GM12878 (cell line): ENCODE data around the gene CPEB1. TPM values are rescaled to one million over a fixed set of nuclear protein-coding genes. Genes with fewer than 3 reads are reported as not detected.

ENCODE experiments used
- ATAC-seq: fragments of 200-7000 bp; cut with Tn5 transposase; 3 replicates; pipeline ENCODE4 v1.9.1; 2020; ENCODE audit warnings: mild to moderate bottlenecking, moderate library complexity
- BruUV-seq: library from RNA; stranded (reverse); fragments of 400-500 nt; replicated peaks from 2 replicates; lab custom pipeline; 2021; lab: Mats Ljungman, UMichigan
- CTCF ChIA-PET: fragments of 300-600 bp; sonication (Branson Sonifier 250); formaldehyde crosslinking; extraction: SDS; loops from one replicate; lab custom pipeline; 2021; ENCODE audit warnings: inconsistent platforms; lab: Yijun Ruan, JAX
- POLR2A ChIA-PET: fragments of 350-600 bp; formaldehyde crosslinking; extraction: SDS; loops from one replicate; lab custom pipeline; 2021; ENCODE audit warnings: inconsistent platforms; lab: Charles Lee
- RAD21 ChIA-PET: fragments of 300-600 bp; sonication (Branson Sonifier 250); formaldehyde crosslinking; loops from one replicate; lab custom pipeline; 2023; ENCODE audit warnings: antibody characterized with exemption; ENCODE audit not compliant: unreplicated experiment; lab: Charles Lee
- SMC1A ChIA-PET: fragments of 300-600 bp; sonication (Branson Sonifier 250); formaldehyde crosslinking; loops from one replicate; lab custom pipeline; 2023; ENCODE audit not compliant: unreplicated experiment, uncharacterized antibody; lab: Charles Lee
- DNase-seq: peaks from one replicate; pipeline ENCODE4 v3.0.0-alpha.2; 2011; ENCODE audit warnings: low read depth, low spot score
- FAIRE-seq: peaks from 3 replicates; lab custom pipeline; 2011; peaks lifted over from hg19 to GRCh38; lab: Jason Lieb, UNC
- H2AFZ ChIP-seq: 2 replicates; pipeline ENCODE4 v1.6.0; 2011; ENCODE audit warnings: low read depth, low read length, control low read depth; ENCODE audit not compliant: control insufficient read depth
- H3K27ac ChIP-seq: 2 replicates; pipeline ENCODE4 v1.5.1; 2011; ENCODE audit warnings: control low read depth; ENCODE audit not compliant: control insufficient read depth, insufficient read depth
- H3K27me3 ChIP-seq, 2 experiments: replicated peaks in 1 of 2; 2 replicates each; pipeline versions ENCODE4 v1.6.0 to v1.6.1; 2011; ENCODE audit warnings: low read length in 1 of 2; ENCODE audit not compliant: control insufficient read depth in 2 of 2, insufficient read depth in 2 of 2
- H3K36me3 ChIP-seq, 2 experiments: 2 replicates each; pipeline ENCODE4 v1.5.1; 2011; ENCODE audit warnings: low read length in 1 of 2; ENCODE audit not compliant: control insufficient read depth in 2 of 2, insufficient read depth in 2 of 2
- H3K4me1 ChIP-seq: 2 replicates; pipeline ENCODE4 v1.6.1; 2011; ENCODE audit warnings: mild to moderate bottlenecking, low read length, moderate library complexity, mixed read lengths; ENCODE audit not compliant: control insufficient read depth, insufficient read depth
- H3K4me2 ChIP-seq: 2 replicates; pipeline ENCODE4 v1.6.0; 2011; ENCODE audit warnings: control low read depth; ENCODE audit not compliant: control insufficient read depth, insufficient read depth
- H3K4me3 ChIP-seq: fragments of 200-600 bp; sonication (generic); 2 replicates; pipeline ENCODE4 v1.5.1; 2016
- H3K79me2 ChIP-seq: 2 replicates; pipeline ENCODE4 v1.6.0; 2011; ENCODE audit warnings: low read length; ENCODE audit not compliant: control insufficient read depth, insufficient read depth
- H3K9ac ChIP-seq: 2 replicates; pipeline ENCODE4 v1.8.0; 2011; ENCODE audit warnings: low read length, control low read depth, mixed read lengths; ENCODE audit not compliant: control insufficient read depth, insufficient read depth
- H3K9me3 ChIP-seq: replicated peaks from 3 replicates; pipeline ENCODE4 v1.5.1; 2011; ENCODE audit warnings: mild to moderate bottlenecking, low read length; ENCODE audit not compliant: control insufficient read depth, insufficient read depth
- H4K20me1 ChIP-seq: 2 replicates; pipeline ENCODE4 v1.6.0; 2011; ENCODE audit not compliant: control insufficient read depth, insufficient read depth
- ASH2L ChIP-seq: fragments of 300-600, 200-600 bp; sonication (generic); IDR thresholded peaks from 2 replicates; pipeline ENCODE4 v1.6.1; 2017; ENCODE audit warnings: low read depth, mild to moderate bottlenecking, borderline replicate concordance
- CREM ChIP-seq: IDR thresholded peaks from 2 replicates; pipeline ENCODE4 v1.6.1; 2014; ENCODE audit warnings: antibody characterized with exemption, low read depth
- E4F1 ChIP-seq: fragments of 450-650 bp; IDR thresholded peaks from 2 replicates; pipeline ENCODE4 v1.6.1; 2018; ENCODE audit warnings: borderline replicate concordance, mild to moderate bottlenecking; ENCODE audit not compliant: partially characterized antibody
- WGBS: methylation state at CpG from one replicate; pipeline ENCODE4 v1.1.6; 2016; ENCODE audit warnings: low lambda C conversion rate; ENCODE audit not compliant: insufficient replicate concordance, insufficient coverage; ENCODE audit errors: missing lambda C conversion rate; 5-methylcytosine and 5-hydroxymethylcytosine counted together
- in situ Hi-C: fragments of 300-500 bp; cut with MboI; formaldehyde crosslinking; loops from 9 replicates; pipeline ENCODE4 v1.14.3; 2018; ENCODE audit warnings: mixed read lengths
- intact Hi-C: fragments of 100-400 bp; cut with micrococcal nuclease; formaldehyde crosslinking; loops from one replicate; pipeline ENCODE4 v1.14.2; 2022; ENCODE audit not compliant: unreplicated experiment
- polyA plus RNA-seq, 11 experiments: library from polyadenylated mRNA; depleted of rRNA in 4 of 11; unstranded in 6 of 11; stranded (reverse) in 5 of 11; fragments of >200 nt; fragmentation: Nextera tagmentation in 4 of 11; fragmentation: Illumina TruSeq in 1 of 11; extraction: Ambion mirVana in 4 of 11; extraction: Trizol in 1 of 11; gene quantifications; 1 replicate in 1 of 11; 2 replicates in 10 of 11; pipeline versions ENCODE4 v1.2.1 to v1.2.3, GENCODE V29; 2011 to 2016; ENCODE audit warnings: inconsistent platforms in 2 of 11, missing spikeins in 2 of 11, low read depth in 1 of 11
- total RNA-seq, 4 experiments: library from RNA; depleted of rRNA in 3 of 4; stranded (reverse); fragments of >200 nt in 3 of 4; fragmentation: Illumina TruSeq in 1 of 4; extraction: Trizol in 1 of 4; gene quantifications; 2 replicates each; pipeline versions ENCODE4 v1.2.1 to v1.2.3, GENCODE V29; 2013 to 2021

The CPEB1 gene
- total and polyA plus RNA-seq, 10 of the 15 experiments (the other 5 are each of a cell fraction or from before 2014, with no cell fraction given) = 0.05 to 1.1 (median 0.46) TPM

DNA sequence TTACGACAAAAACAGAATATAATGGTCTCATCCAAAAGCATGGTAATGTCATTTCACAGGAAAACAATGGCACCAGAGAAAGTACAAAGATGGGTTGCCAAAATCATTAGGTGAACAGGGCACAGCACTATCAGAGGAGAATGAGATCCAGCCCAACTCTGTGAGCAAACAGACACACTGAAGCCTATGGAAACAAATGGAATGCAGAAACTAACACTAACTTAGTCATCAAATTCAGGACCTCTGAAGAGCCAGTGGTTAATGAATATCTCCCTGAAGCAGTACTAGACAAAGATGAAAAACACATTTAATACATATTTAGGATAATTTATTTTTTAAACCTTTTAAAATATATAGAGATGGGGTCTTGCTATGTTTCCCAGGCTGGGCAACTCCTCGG is 92.3 kb downstream of the CPEB1 start:
- no peak for FAIRE-seq

More for the DNA sequence above, 92.3 kb downstream of the CPEB1 start:
- H3K4me1 ChIP-seq = peaks cover 18% of the 10 kb centered on the region
- H3K9ac ChIP-seq = no peak overlapping the region
- in situ Hi-C loops (no loop called here), intact Hi-C loops (no loop called here)
- H4K20me1 ChIP-seq = no peaks in the 10 kb centered on the region
- no peak for DNase-seq
- SMC1A ChIA-PET = no interaction called here
- no peak overlapping the region for H3K27ac ChIP-seq
- H2AFZ ChIP-seq = no peak overlapping the region
- no peak for TF ChIP-seq CREM
- TF ChIP-seq E4F1 = no peak
- TF ChIP-seq ASH2L = no peak
- H3K27me3 ChIP-seq = peaks cover 0 to 1% of the 10 kb centered on the region in 2 experiments; a peak in 1 of 4 replicates
- no peaks in the 10 kb centered on the region; a peak in 1 of 4 replicates for H3K36me3 ChIP-seq
- no peak for ATAC-seq
- CTCF ChIA-PET = interaction anchor here (0.5 kb wide), 1 partner anchor 16 kb away, joined by 3 read pairs; no protein-coding TSS in a partner anchor
- no peaks in the 10 kb centered on the region for H3K9me3 ChIP-seq
- POLR2A ChIA-PET = no interaction called here
- H3K4me2 ChIP-seq = no peak overlapping the region
- no peak overlapping the region for H3K4me3 ChIP-seq
- WGBS = 100% methylated on average over 2 of the region's 2 CpGs
- no peaks in the 10 kb centered on the region for H3K79me2 ChIP-seq
- RAD21 ChIA-PET = no interaction called here
- no TSS peak for BruUV-seq
